Heart left ventricle (tissue), 16 donors: ENCODE data around the gene CCBE1. TPM values are rescaled to one million over a fixed set of nuclear protein-coding genes. Genes with fewer than 3 reads are reported as not detected.

ENCODE experiments used
- ATAC-seq, 4 donors: fragments of 200-7000 bp; cut with Tn5 transposase; one replicate each; pipeline ENCODE4 v1.9.1; 2020 to 2022; ENCODE audit warnings: moderate library complexity in 4 of 4, mild to moderate bottlenecking in 3 of 4, moderate number of reproducible peaks in 1 of 4
- DNase-seq, 5 donors: peaks; one replicate each; pipeline ENCODE4 v3.0.0-alpha.2; 2020
- H3K27ac ChIP-seq, 12 donors: fragments of 200-600 bp; sonication (generic) in 4 of 12; one replicate each; pipeline versions ENCODE4 v1.5.0 to v1.8.0; 2016 to 2022; ENCODE audit warnings: mild to moderate bottlenecking in 2 of 12
- H3K27me3 ChIP-seq, 9 donors: fragments of 200-600 bp; sonication (generic) in 2 of 9; one replicate each; pipeline versions ENCODE4 v1.5.1 to v1.8.0; 2016 to 2022; ENCODE audit warnings: mild to moderate bottlenecking in 3 of 9
- H3K36me3 ChIP-seq, 9 donors: fragments of 200-600 bp; sonication (generic) in 2 of 9; one replicate each; pipeline versions ENCODE4 v1.5.0 to v1.8.0; 2018 to 2022; ENCODE audit warnings: mild to moderate bottlenecking in 2 of 9
- H3K4me1 ChIP-seq, 12 donors: fragments of 200-600 bp; sonication (generic) in 4 of 12; one replicate each; pipeline versions ENCODE4 v1.5.0 to v1.8.0; 2016 to 2022; ENCODE audit warnings: mild to moderate bottlenecking in 3 of 12
- H3K4me3 ChIP-seq, 12 donors: fragments of 200-600 bp; sonication (generic) in 4 of 12; one replicate each; pipeline versions ENCODE4 v1.5.0 to v1.8.0; 2017 to 2022; ENCODE audit warnings: mild to moderate bottlenecking in 9 of 12, moderate library complexity in 4 of 12
- H3K9me3 ChIP-seq, 12 donors: fragments of 200-600 bp; sonication (generic) in 4 of 12; one replicate each; pipeline versions ENCODE4 v1.5.0 to v1.8.0; 2016 to 2022; ENCODE audit warnings: mild to moderate bottlenecking in 1 of 12
- CTCF ChIP-seq, 12 donors: fragments of 200-600 bp; sonication (generic) in 4 of 12; IDR thresholded peaks; one replicate each; pipeline versions ENCODE4 v1.5.0 to v1.8.0; 2018 to 2022; ENCODE audit warnings: antibody characterized with exemption in 12 of 12, mild to moderate bottlenecking in 5 of 12
- POLR2A ChIP-seq, 2 donors: fragments of 450-650 bp; IDR thresholded peaks; one replicate each; pipeline ENCODE4 v1.6.1; 2017; ENCODE audit warnings: antibody characterized with exemption in 2 of 2, mild to moderate bottlenecking in 2 of 2, moderate library complexity in 2 of 2
- WGBS, 4 donors: extraction: QIAGEN DNeasy Blood & Tissue Kit in 2 of 4; methylation state at CpG; one replicate each; pipeline versions ENCODE4 v1.1.5 to v1.1.7; 2013 to 2018; 5-methylcytosine and 5-hydroxymethylcytosine counted together
- intact Hi-C, 10 donors: fragments of 100-400 bp; cut with DNase I; formaldehyde crosslinking; loops; one replicate each; pipeline versions ENCODE4 v1.11.1 to v1.14.2; 2022
- polyA plus RNA-seq, 2 donors: library from polyadenylated mRNA; stranded (reverse); fragments of 200-250 nt; gene quantifications; one replicate each; pipeline ENCODE4 v1.2.3, GENCODE V29; 2013
- total RNA-seq, 9 donors: library from RNA; depleted of rRNA in 2 of 9; stranded (reverse); fragments of >200 nt in 2 of 9; fragmentation: NEBNext Ultra II Directional in 3 of 9; extraction: Animal tissue kit (Norgen Biotek cat#: 25700) in 3 of 9; gene quantifications; one replicate each; pipeline versions ENCODE4 v1.1.0 to v1.2.4, GENCODE V29; 2016 to 2023
- donor health status: ischemic (EF 13 %, LVEDD 7.1; RV severe dilation, severe dysfunction).
- donor health status: healthy with polysubstance abuse.
- donor health status: DM: no; HTN: yes; CAD: no.
- donor health status: DM: no; HTN: no; CAD: no.
- donor health status: ischemic (EF 25% LVEDD 6.9; RV normal size, moderate dysfunction).
- donor health status: ischemic (EF 25% LVEDD 5.7; RV mildly dilated, moderate dysfunction).
- donor health status: healthy.
- donor health status: DM: yes; HTN: yes; CAD: no.
- donor health status: ischemic (EF 35%, LVEDD 5.7; RV mildly dilated, moderate dysfunction).
- donor health status: nonischemic (EF 11% LVEDD 7.7; RV severe dilation, severe dysfunction).
- donor health status: DM: yes; HTN: yes; CAD: no.
- donor health status: PGD.
- donor health status: ischemic (EF 29% LVEDD 5.4; RV normal size, mild dysfunction).
- donor health status: nonischemic (EF 23%, LVEDD 6.1; RV moderate dilation, normal function).

CCBE1 gene
- total and polyA plus RNA-seq, 11 donors = 0.15 to 6.3 (median 0.74) TPM

DNA sequence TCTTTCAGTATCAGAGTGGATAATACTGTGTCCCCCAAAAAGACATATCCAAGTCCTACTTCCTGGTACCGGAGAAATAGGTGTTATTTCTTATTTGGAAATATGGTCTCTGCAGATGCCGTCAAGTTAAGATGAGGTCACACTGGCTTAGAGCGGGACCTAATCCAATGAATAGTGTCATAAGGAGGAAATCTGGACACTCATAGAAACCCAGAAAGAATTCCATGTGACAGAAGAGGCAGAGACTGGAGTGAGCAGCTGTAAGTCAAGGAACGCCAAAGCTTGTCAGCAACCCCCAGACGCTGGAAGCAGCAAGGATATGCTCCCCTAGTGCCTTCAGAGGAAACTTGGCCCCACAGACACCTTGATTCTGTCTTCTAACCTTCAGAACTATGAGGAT lies 69.8 kb downstream of the CCBE1 start:
- no peak for DNase-seq
- ATAC-seq = peak in 3 of 4 donors; percentile 28 to 59 (median 31)
- no peak overlapping the region for H3K4me3 ChIP-seq
- intact Hi-C loops = loop anchor here in 2 of 10 donors (10.0 kb wide), 2 partner anchors 163 to 173 kb away; no protein-coding TSS in a partner anchor
- H3K36me3 ChIP-seq = no peaks in the 10 kb centered on the region
- H3K27me3 ChIP-seq = no peaks in the 10 kb centered on the region
- H3K4me1 ChIP-seq = peaks cover 0 to 20% (median 1%) of the 10 kb centered on the region in 12 donors
- peaks cover 0 to 8% (median 0%) of the 10 kb centered on the region in 12 donors for H3K9me3 ChIP-seq
- WGBS, 4 donors = 68 to 86% (median 75%) methylated on average over 5 of the region's 5 CpGs
- peak overlapping the region in 1 of 12 donors; percentile 80 for H3K27ac ChIP-seq
- no peak for TF ChIP-seq POLR2A (IDR thresholded peaks at IDR 0.05)
- TF ChIP-seq CTCF (IDR thresholded peaks at IDR 0.05) = no peak

- H3K27ac ChIP-seq = peak overlapping the region in 5 of 12 donors; percentile 25 to 65 (median 41)
- H3K27me3 ChIP-seq = no peaks in the 10 kb centered on the region
- peaks cover 0 to 20% (median 1%) of the 10 kb centered on the region in 12 donors for H3K4me1 ChIP-seq
- no peak for TF ChIP-seq POLR2A (IDR thresholded peaks at IDR 0.05)
- H3K4me3 ChIP-seq = no peak overlapping the region
- intact Hi-C loops = loop anchor here in 2 of 10 donors (10.0 kb wide), 2 partner anchors 160 to 170 kb away; no protein-coding TSS in a partner anchor
- peak in 1 of 4 donors; percentile 58 for ATAC-seq
- DNase-seq = no peak
- H3K36me3 ChIP-seq = no peaks in the 10 kb centered on the region
- H3K9me3 ChIP-seq = no peaks in the 10 kb centered on the region
- WGBS, 4 donors = 46 to 62% (median 48%) methylated on average over 2 of the region's 2 CpGs
These were observed 72.9 kb downstream of the CCBE1 start for GRCh38 chr18:59624369-59624765.

DNA sequence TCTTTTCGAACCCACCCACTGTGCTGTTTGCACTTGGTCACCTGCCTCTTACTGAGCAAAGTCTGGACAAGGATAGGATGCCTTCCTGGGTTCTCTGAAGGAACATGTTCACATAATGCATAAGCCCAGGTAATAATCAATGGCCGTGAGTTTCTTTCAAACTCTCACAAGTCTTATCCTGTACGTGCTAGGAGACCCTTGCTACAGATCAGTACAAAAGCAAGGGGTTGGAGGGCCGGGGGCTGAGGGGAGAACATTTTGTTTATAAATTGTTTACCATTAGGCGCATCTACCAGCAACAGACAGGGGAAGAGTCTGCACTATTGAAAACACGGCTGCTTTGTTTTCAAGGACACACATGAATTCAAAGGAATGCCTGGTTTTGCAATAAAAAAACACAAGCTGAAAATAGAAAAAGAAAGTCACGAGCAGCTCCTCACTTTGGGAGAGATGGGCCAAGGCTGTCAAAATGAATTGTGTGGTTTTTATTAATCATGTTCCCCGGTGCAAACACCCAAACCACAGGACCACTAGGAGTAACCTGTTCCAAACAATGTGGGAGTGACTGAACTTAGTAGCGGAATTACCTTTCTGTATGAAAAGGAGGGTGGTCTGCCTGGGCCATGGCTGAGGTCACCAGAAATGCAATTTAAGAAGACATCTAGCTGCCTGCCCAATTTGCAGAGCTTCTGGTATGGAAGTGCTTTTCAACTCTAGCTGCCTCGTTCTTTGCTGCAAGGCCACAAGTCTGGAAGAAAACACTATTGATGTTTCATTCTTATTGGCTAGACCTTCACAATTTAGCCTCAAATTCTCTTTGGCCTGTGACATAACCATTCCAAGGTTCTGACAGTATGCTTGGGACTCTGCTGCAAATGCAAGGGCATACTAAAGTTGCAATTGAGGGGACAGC lies 73.5 kb downstream of the CCBE1 start:
- WGBS, 4 donors = 69 to 78% (median 74%) methylated on average over 10 of the region's 10 CpGs
- Histone ChIP-seq H3K4me3 (peak overlapping the region in 1 of 12 donors; percentile 7), H3K27ac (peak overlapping the region in 4 of 12 donors; percentile 1 to 41 (median 17)), H3K9me3 (no peaks in the 10 kb centered on the region), H3K4me1 (peaks cover 0 to 20% (median 1%) of the 10 kb centered on the region in 12 donors), H3K36me3 (no peaks in the 10 kb centered on the region), H3K27me3 (no peaks in the 10 kb centered on the region)
- DNase-seq (no peak), ATAC-seq (peak; percentile 19 to 59 (median 34))
- intact Hi-C loops = loop anchor here in 2 of 10 donors (10.0 kb wide), 2 partner anchors 159 to 169 kb away; no protein-coding TSS in a partner anchor
- TF ChIP-seq POLR2A (IDR thresholded peaks at IDR 0.05) (no peak), CTCF (IDR thresholded peaks at IDR 0.05) (no peak)

GRCh38 chr18:59621027-59621426 lies 76.2 kb downstream of the CCBE1 start:
- Histone ChIP-seq H3K9me3 (no peaks in the 10 kb centered on the region), H3K36me3 (no peaks in the 10 kb centered on the region), H3K27me3 (no peaks in the 10 kb centered on the region), H3K27ac (no peak overlapping the region), H3K4me1 (peaks cover 0 to 20% (median 0%) of the 10 kb centered on the region in 12 donors), H3K4me3 (no peak overlapping the region)
- intact Hi-C loops = loop anchor here in 2 of 10 donors (10.0 kb wide), 2 partner anchors 156 to 166 kb away; no protein-coding TSS in a partner anchor
- DNase-seq (no peak), ATAC-seq (no peak)
- TF ChIP-seq POLR2A (IDR thresholded peaks at IDR 0.05) (no peak), CTCF (IDR thresholded peaks at IDR 0.05) (no peak)
